DND-41 (cell line): ENCODE data around the gene LRRC4B.
"Not testable (repeated sequence)": the region's sequence is repeated elsewhere in the genome, so short reads cannot be mapped to it uniquely, and the experiment has no call there.

ENCODE experiments used
- ATAC-seq: fragments of 200-7000 bp; cut with Tn5 transposase; 3 replicates; pipeline ENCODE4 v1.9.1; 2021; ENCODE audit warnings: low read depth; ENCODE audit not compliant: insufficient read depth
- DNase-seq: peaks from one replicate; pipeline ENCODE4 v3.0.0-alpha.2; 2020
- H2AFZ ChIP-seq: 2 replicates; pipeline ENCODE4 v1.6.0; 2012; ENCODE audit warnings: low read depth, low read length
- H3K27ac ChIP-seq: 2 replicates; pipeline ENCODE4 v1.5.1; 2012; ENCODE audit warnings: low read length, inconsistent platforms
- H3K27me3 ChIP-seq: fragments of 200-600 bp; sonication (generic); 2 replicates; pipeline ENCODE4 v1.6.0; 2012; ENCODE audit warnings: low read length, mild to moderate bottlenecking, inconsistent platforms; ENCODE audit not compliant: insufficient read depth, poor library complexity
- H3K36me3 ChIP-seq: 2 replicates; pipeline ENCODE4 v1.5.1; 2012; ENCODE audit warnings: low read length, inconsistent platforms; ENCODE audit not compliant: insufficient read depth
- H3K4me1 ChIP-seq: 2 replicates; pipeline ENCODE4 v1.5.1; 2012; ENCODE audit warnings: mild to moderate bottlenecking, low read length; ENCODE audit not compliant: insufficient read depth
- H3K4me2 ChIP-seq: 2 replicates; pipeline ENCODE4 v1.6.0; 2012; ENCODE audit warnings: mild to moderate bottlenecking, moderate library complexity, low read length, inconsistent platforms; ENCODE audit not compliant: insufficient read depth
- H3K4me3 ChIP-seq, 2 experiments: fragments of 200-600 bp in 1 of 2; shearing (Covaris generic) in 1 of 2; 2 replicates each; pipeline ENCODE4 v1.5.1; 2012 to 2016; ENCODE audit warnings: inconsistent platforms in 2 of 2, low read length in 2 of 2, mild to moderate bottlenecking in 2 of 2, low read depth in 1 of 2, moderate library complexity in 1 of 2
- H3K79me2 ChIP-seq: 2 replicates; pipeline ENCODE4 v1.6.0; 2012; ENCODE audit warnings: low read length, inconsistent platforms; ENCODE audit not compliant: insufficient read depth
- H3K9ac ChIP-seq: 2 replicates; pipeline ENCODE4 v1.6.0; 2012; ENCODE audit warnings: low read depth, mild to moderate bottlenecking, inconsistent platforms, low read length, moderate library complexity
- H3K9me3 ChIP-seq: 2 replicates; pipeline ENCODE4 v1.5.1; 2012; ENCODE audit warnings: low read length, moderate library complexity, mild to moderate bottlenecking, inconsistent platforms; ENCODE audit not compliant: insufficient read depth, severe bottlenecking
- H4K20me1 ChIP-seq: 2 replicates; pipeline ENCODE4 v1.6.0; 2012; ENCODE audit warnings: low read length; ENCODE audit not compliant: insufficient read depth
- EZH2 ChIP-seq: IDR thresholded peaks from 3 replicates; pipeline ENCODE4 v1.6.1; 2012; ENCODE audit warnings: borderline replicate concordance, low read depth, mild to moderate bottlenecking, moderate library complexity, low read length, inconsistent platforms; ENCODE audit not compliant: severe bottlenecking
- TF ChIP-seq, protein P1 (sequence below): IDR thresholded peaks from 2 replicates; pipeline ENCODE4 v1.5.1; 2012; ENCODE audit warnings: borderline replicate concordance, low read length, moderate library complexity, mild to moderate bottlenecking; ENCODE audit not compliant: poor library complexity, severe bottlenecking; ENCODE audit errors: extremely low read depth

LRRC4B gene

DNA sequence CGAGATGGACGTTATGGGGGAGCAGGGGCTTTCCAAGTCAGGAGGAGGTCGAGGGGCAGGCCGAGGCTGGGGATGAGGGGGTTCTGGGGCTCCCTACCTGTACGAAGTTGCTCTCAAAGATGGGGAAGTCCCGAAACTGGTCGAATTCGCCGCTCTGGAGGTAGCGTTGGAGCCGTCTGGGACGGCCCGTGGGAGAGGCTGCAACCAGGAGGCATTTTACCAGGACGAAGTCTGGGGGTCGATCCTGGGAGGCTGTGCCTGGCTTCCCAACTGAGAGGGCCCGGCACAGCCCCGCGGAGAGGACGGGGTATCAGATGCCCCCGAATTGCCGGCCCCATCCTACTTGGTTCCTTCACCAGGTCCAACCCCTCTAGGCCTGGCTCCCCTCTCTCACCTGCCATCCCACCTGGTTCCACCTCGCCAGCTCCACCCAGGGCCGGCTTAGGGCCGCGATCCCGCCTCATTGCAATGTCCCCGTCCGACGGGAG lies 92.5 kb downstream of the LRRC4B start:
- ATAC-seq (no peak), DNase-seq (no peak)
- H3K27ac ChIP-seq, result no peak overlapping the region
- peaks cover 4% of the 10 kb centered on the region; the same call in 1 of the 2 replicates for H3K36me3 ChIP-seq
- peak overlapping the region in 1 of 2 experiments; percentile 64; a peak in 2 of 4 replicates for H3K4me3 ChIP-seq
- H3K4me2 ChIP-seq, result peak overlapping the region; percentile 52
- H3K27me3 ChIP-seq, result no peaks in the 10 kb centered on the region
- TF ChIP-seq, protein P1, sequence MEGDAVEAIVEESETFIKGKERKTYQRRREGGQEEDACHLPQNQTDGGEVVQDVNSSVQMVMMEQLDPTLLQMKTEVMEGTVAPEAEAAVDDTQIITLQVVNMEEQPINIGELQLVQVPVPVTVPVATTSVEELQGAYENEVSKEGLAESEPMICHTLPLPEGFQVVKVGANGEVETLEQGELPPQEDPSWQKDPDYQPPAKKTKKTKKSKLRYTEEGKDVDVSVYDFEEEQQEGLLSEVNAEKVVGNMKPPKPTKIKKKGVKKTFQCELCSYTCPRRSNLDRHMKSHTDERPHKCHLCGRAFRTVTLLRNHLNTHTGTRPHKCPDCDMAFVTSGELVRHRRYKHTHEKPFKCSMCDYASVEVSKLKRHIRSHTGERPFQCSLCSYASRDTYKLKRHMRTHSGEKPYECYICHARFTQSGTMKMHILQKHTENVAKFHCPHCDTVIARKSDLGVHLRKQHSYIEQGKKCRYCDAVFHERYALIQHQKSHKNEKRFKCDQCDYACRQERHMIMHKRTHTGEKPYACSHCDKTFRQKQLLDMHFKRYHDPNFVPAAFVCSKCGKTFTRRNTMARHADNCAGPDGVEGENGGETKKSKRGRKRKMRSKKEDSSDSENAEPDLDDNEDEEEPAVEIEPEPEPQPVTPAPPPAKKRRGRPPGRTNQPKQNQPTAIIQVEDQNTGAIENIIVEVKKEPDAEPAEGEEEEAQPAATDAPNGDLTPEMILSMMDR, result no peak
- no peak for TF ChIP-seq EZH2
- H3K4me1 ChIP-seq, result peaks cover 14% of the 10 kb centered on the region
- H2AFZ ChIP-seq, result peak overlapping the region; percentile 64
- peaks cover 10% of the 10 kb centered on the region; the same call in 1 of the 2 replicates for H3K79me2 ChIP-seq
- no peaks in the 10 kb centered on the region for H4K20me1 ChIP-seq
- no peak overlapping the region; the same call in 1 of the 2 replicates for H3K9ac ChIP-seq
- H3K9me3 ChIP-seq, result peaks cover 2% of the 10 kb centered on the region

DNA sequence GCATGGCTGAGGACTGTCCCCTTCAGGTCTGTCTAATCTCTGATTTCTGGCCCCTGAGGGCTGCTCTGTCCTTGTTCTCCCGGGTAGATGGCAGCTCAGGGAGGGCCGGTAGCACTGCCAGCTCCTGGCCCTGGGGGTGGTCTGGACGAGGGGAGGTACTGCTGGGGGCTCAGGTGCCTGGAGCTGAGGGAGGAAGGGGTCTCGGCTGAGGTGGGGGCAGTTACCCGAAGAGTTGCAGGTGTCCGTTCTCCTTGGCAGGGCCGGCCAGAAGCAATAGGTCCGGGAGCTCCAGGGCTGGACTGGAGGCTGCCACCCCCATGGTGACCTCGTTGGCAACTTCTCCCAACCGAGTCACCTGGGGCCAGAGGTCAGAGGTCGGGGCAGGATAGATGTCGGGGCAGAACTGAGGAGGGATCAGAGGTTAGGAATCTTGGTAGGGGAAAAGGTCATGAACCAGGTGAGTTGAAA lies 93.1 kb downstream of the LRRC4B start:
- no peaks in the 10 kb centered on the region for H3K27me3 ChIP-seq
- H2AFZ ChIP-seq, result no peak overlapping the region
- H4K20me1 ChIP-seq, result no peaks in the 10 kb centered on the region
- DNase-seq (no peak), ATAC-seq (no peak)
- peaks cover 2% of the 10 kb centered on the region for H3K9me3 ChIP-seq
- no peak overlapping the region for H3K4me2 ChIP-seq
- peaks cover 14% of the 10 kb centered on the region for H3K4me1 ChIP-seq
- H3K36me3 ChIP-seq, result peaks cover 4% of the 10 kb centered on the region; the same call in 1 of the 2 replicates
- no peak overlapping the region for H3K9ac ChIP-seq
- H3K79me2 ChIP-seq, result peaks cover 10% of the 10 kb centered on the region; the same call in 1 of the 2 replicates
- H3K27ac ChIP-seq, result no peak overlapping the region
- no peak overlapping the region for H3K4me3 ChIP-seq
- no peak for TF ChIP-seq EZH2
- TF ChIP-seq, protein P1, result no peak

DNA sequence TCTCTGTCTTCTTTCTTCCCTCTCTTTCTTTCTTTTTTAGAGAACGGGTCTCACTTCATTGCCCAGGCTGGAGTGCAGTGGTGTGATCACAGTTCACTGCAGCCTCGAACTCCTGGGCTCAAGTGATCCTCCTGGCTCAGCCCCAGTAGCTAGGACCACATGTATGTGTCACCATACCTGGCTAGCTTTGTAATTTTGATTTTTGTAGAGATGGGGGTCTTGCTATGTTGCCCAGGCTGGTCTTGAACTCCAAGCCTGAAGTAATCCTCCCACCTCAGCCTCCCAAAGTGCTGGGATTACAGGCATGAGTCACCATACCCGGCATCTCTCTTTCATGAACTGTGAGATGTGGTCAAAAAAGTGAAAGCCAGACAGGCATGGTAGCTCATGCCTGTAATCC lies 94.9 kb downstream of the LRRC4B start:
- not testable (repeated sequence) for H3K9me3 ChIP-seq, H3K27me3 ChIP-seq, H3K4me2 ChIP-seq, H4K20me1 ChIP-seq, H3K9ac ChIP-seq, H3K79me2 ChIP-seq, H3K27ac ChIP-seq, DNase-seq, ATAC-seq, H3K36me3 ChIP-seq, H3K4me3 ChIP-seq, H2AFZ ChIP-seq
- peaks cover 14% of the 10 kb centered on the region for H3K4me1 ChIP-seq

DNA sequence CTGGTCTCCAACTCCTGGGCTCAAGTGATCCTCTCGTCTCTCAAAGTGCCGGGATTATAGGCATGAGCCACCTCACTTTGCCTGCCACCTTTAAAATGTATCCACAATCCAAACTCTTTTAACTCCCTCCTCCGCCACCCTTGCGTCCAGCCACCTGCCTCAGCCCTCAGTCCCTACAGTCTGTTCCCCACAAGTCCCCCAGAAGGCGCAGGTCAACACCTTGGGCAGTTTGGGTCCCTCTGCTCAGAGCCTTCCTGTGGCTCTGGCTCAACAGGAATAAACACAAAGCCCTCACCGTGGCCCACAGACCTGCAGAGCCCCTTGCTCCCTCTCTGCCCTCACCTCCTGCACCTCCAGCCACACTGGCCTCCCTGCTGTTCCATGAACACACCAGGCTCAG lies 99.4 kb downstream of the LRRC4B start:
- Histone ChIP-seq H2AFZ (no peak overlapping the region), H3K9ac (no peak overlapping the region), H3K36me3 (no peaks in the 10 kb centered on the region), H4K20me1 (no peaks in the 10 kb centered on the region), H3K9me3 (peaks cover 2% of the 10 kb centered on the region), H3K27ac (no peak overlapping the region), H3K4me2 (no peak overlapping the region), H3K79me2 (no peaks in the 10 kb centered on the region), H3K27me3 (no peaks in the 10 kb centered on the region), H3K4me3 (no peak overlapping the region), H3K4me1 (no peaks in the 10 kb centered on the region)
- ATAC-seq, result no peak
- TF ChIP-seq EZH2, result no peak
- TF ChIP-seq, protein P1, result no peak
- no peak for DNase-seq
